Heart left ventricle (tissue), 16 donors: ENCODE measurements around the gene GID4. TPM values are rescaled to one million over a fixed set of nuclear protein-coding genes. Genes with fewer than 3 reads are reported as not detected.

Experiments
- ATAC-seq, 4 donors: fragments of 200-7000 bp; cut with Tn5 transposase; one replicate each; pipeline ENCODE4 v1.9.1; 2020 to 2022; ENCODE audit warnings: moderate library complexity in 4 of 4, mild to moderate bottlenecking in 3 of 4, moderate number of reproducible peaks in 1 of 4
- DNase-seq, 5 donors: peaks; one replicate each; pipeline ENCODE4 v3.0.0-alpha.2; 2020
- H3K27ac ChIP-seq, 12 donors: fragments of 200-600 bp; sonication (generic) in 4 of 12; one replicate each; pipeline versions ENCODE4 v1.5.0 to v1.8.0; 2016 to 2022; ENCODE audit warnings: mild to moderate bottlenecking in 2 of 12
- H3K27me3 ChIP-seq, 9 donors: fragments of 200-600 bp; sonication (generic) in 2 of 9; one replicate each; pipeline versions ENCODE4 v1.5.1 to v1.8.0; 2016 to 2022; ENCODE audit warnings: mild to moderate bottlenecking in 3 of 9
- H3K36me3 ChIP-seq, 9 donors: fragments of 200-600 bp; sonication (generic) in 2 of 9; one replicate each; pipeline versions ENCODE4 v1.5.0 to v1.8.0; 2018 to 2022; ENCODE audit warnings: mild to moderate bottlenecking in 2 of 9
- H3K4me1 ChIP-seq, 12 donors: fragments of 200-600 bp; sonication (generic) in 4 of 12; one replicate each; pipeline versions ENCODE4 v1.5.0 to v1.8.0; 2016 to 2022; ENCODE audit warnings: mild to moderate bottlenecking in 3 of 12
- H3K4me3 ChIP-seq, 12 donors: fragments of 200-600 bp; sonication (generic) in 4 of 12; one replicate each; pipeline versions ENCODE4 v1.5.0 to v1.8.0; 2017 to 2022; ENCODE audit warnings: mild to moderate bottlenecking in 9 of 12, moderate library complexity in 4 of 12
- H3K9me3 ChIP-seq, 12 donors: fragments of 200-600 bp; sonication (generic) in 4 of 12; one replicate each; pipeline versions ENCODE4 v1.5.0 to v1.8.0; 2016 to 2022; ENCODE audit warnings: mild to moderate bottlenecking in 1 of 12
- POLR2A ChIP-seq, 2 donors: fragments of 450-650 bp; IDR thresholded peaks; one replicate each; pipeline ENCODE4 v1.6.1; 2017; ENCODE audit warnings: antibody characterized with exemption in 2 of 2, mild to moderate bottlenecking in 2 of 2, moderate library complexity in 2 of 2
- WGBS, 4 donors: extraction: QIAGEN DNeasy Blood & Tissue Kit in 2 of 4; methylation state at CpG; one replicate each; pipeline versions ENCODE4 v1.1.5 to v1.1.7; 2013 to 2018; 5-methylcytosine and 5-hydroxymethylcytosine counted together
- intact Hi-C, 10 donors: fragments of 100-400 bp; cut with DNase I; formaldehyde crosslinking; loops; one replicate each; pipeline versions ENCODE4 v1.11.1 to v1.14.2; 2022
- polyA plus RNA-seq, 2 donors: library from polyadenylated mRNA; stranded (reverse); fragments of 200-250 nt; gene quantifications; one replicate each; pipeline ENCODE4 v1.2.3, GENCODE V29; 2013
- total RNA-seq, 9 donors: library from RNA; depleted of rRNA in 2 of 9; stranded (reverse); fragments of >200 nt in 2 of 9; fragmentation: NEBNext Ultra II Directional in 3 of 9; extraction: Animal tissue kit (Norgen Biotek cat#: 25700) in 3 of 9; gene quantifications; one replicate each; pipeline versions ENCODE4 v1.1.0 to v1.2.4, GENCODE V29; 2016 to 2023
- TF ChIP-seq, protein P1 (sequence below), 12 donors: fragments of 200-600 bp; sonication (generic) in 4 of 12; IDR thresholded peaks; one replicate each; pipeline versions ENCODE4 v1.5.0 to v1.8.0; 2018 to 2022; ENCODE audit warnings: antibody characterized with exemption in 12 of 12, mild to moderate bottlenecking in 5 of 12
- donor health status: ischemic (EF 13 %, LVEDD 7.1; RV severe dilation, severe dysfunction).
- donor health status: healthy with polysubstance abuse.
- donor health status: DM: no; HTN: yes; CAD: no.
- donor health status: DM: no; HTN: no; CAD: no.
- donor health status: ischemic (EF 25% LVEDD 6.9; RV normal size, moderate dysfunction).
- donor health status: ischemic (EF 25% LVEDD 5.7; RV mildly dilated, moderate dysfunction).
- donor health status: healthy.
- donor health status: DM: yes; HTN: yes; CAD: no.
- donor health status: ischemic (EF 35%, LVEDD 5.7; RV mildly dilated, moderate dysfunction).
- donor health status: nonischemic (EF 11% LVEDD 7.7; RV severe dilation, severe dysfunction).
- donor health status: DM: yes; HTN: yes; CAD: no.
- donor health status: PGD.
- donor health status: ischemic (EF 29% LVEDD 5.4; RV normal size, mild dysfunction).
- donor health status: nonischemic (EF 23%, LVEDD 6.1; RV moderate dilation, normal function).

GID4 gene
- total and polyA plus RNA-seq, 11 donors: 8.0 to 27.7 (median 18.2) TPM

DNA sequence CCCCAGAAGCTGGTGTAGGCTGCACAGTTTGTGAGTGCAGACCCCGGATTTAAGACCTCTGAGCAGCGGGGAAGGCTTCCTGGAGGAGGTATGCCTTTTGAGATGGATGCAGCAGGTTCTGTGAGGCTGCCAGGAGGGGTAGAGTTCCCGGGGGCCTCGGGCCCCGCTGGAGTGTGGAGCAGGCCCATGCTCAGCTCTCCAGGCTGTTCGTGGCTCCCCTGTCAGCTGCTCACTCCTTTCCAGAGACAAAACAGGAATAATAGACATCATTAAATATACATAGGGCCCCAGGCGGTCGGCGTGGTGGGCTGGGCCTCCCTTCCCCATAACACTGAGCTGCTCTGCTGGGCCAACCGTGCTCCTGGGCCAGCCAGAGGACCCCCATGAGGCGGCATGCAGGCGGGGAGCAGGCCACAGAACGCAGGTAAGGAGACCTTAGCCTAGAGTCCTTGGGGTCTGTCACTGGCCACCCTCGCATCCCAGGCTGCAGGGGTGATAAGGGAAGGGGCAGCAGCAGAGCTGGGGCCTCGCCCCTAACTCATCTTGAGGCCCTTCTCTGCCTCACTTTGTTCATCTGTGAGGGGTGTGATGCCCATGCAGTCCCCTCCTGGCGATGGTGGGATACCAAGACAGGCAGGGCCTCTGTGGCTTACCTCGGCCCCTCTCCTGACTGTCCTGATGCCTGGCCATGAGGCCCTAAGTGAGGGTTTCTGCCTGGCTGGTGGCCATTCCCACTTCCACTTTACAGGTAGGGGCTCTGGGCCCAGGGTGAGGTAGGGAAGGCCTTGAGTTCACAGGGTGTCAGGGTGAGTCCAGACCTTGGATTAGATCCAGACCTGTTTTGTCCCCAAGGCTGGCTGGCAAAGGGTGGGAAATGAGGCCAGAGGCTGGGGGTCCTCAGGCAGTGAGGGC lies 69.4 kb downstream of the GID4 start, which contains the start of gene MYO15A:
Gene MYO15A (plus strand): TSS at position 356 of the 912 bp plus-strand sequence. CDS start 10,045 bp downstream, outside the sequence.
- 81 to 84% (median 83%) methylated on average over 11 to 17 of the region's 17 CpGs for WGBS, 4 donors

DNA sequence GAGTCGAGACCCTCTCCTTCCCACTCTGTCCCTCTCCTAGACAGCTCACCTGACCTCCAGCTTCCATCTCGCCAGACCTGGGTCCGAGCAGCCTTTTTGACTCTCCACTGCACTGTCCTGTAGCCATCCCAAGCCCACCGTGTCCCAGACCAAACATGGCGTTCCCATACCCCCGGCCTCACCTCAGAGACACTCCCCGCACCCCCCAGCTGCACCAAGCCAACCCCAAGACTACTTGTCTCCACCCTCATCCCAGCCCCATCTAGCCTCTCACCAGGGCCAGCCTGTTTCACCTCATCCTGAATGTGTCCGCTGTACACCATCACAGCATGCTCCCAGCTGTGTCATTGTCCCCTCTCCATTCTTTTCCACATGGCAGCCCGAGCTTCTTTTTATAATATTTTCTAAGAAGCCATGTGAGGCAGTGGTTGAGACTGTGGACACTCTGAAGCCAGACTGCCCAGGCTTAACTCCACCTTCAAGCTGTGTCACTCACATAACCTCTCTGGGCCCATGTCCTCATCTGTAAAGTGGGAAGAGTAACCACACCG lies 70.8 kb downstream of the GID4 start:
- Histone ChIP-seq H3K9me3 (no peaks in the 10 kb centered on the region), H3K4me1 (no peaks in the 10 kb centered on the region), H3K27ac (no peak overlapping the region), H3K36me3 (peaks cover 0 to 23% (median 13%) of the 10 kb centered on the region in 9 donors), H3K27me3 (no peaks in the 10 kb centered on the region), H3K4me3 (no peak overlapping the region)
- TF ChIP-seq, protein P1, sequence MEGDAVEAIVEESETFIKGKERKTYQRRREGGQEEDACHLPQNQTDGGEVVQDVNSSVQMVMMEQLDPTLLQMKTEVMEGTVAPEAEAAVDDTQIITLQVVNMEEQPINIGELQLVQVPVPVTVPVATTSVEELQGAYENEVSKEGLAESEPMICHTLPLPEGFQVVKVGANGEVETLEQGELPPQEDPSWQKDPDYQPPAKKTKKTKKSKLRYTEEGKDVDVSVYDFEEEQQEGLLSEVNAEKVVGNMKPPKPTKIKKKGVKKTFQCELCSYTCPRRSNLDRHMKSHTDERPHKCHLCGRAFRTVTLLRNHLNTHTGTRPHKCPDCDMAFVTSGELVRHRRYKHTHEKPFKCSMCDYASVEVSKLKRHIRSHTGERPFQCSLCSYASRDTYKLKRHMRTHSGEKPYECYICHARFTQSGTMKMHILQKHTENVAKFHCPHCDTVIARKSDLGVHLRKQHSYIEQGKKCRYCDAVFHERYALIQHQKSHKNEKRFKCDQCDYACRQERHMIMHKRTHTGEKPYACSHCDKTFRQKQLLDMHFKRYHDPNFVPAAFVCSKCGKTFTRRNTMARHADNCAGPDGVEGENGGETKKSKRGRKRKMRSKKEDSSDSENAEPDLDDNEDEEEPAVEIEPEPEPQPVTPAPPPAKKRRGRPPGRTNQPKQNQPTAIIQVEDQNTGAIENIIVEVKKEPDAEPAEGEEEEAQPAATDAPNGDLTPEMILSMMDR (IDR thresholded peaks at IDR 0.05): no peak
- no peak for TF ChIP-seq POLR2A (IDR thresholded peaks at IDR 0.05)
- DNase-seq: peak in 1 of 5 donors; percentile 4
- ATAC-seq: no peak
- intact Hi-C loops: no loop called here
- 76 to 82% (median 79%) methylated on average over 10 of the region's 10 CpGs for WGBS, 4 donors

More for the DNA sequence above, 69.4 kb downstream of the GID4 start, which contains the start of gene MYO15A:
- no peak within 1 kb of the TSS for H3K4me3 ChIP-seq
- TF ChIP-seq POLR2A (IDR thresholded peaks at IDR 0.05): no peak
- TF ChIP-seq, protein P1 (IDR thresholded peaks at IDR 0.05): no peak
- H3K9me3 ChIP-seq: no peaks in the 10 kb centered on the region
- no peak within 1 kb of the TSS for H3K27ac ChIP-seq
- intact Hi-C loops: no loop called here
- peak in 1 of 4 donors; percentile 3 for ATAC-seq
- no peaks in the 10 kb centered on the region for H3K4me1 ChIP-seq
- DNase-seq: peak in 1 of 5 donors; percentile 3
- peaks cover 0 to 37% (median 17%) of the 10 kb centered on the region in 9 donors for H3K36me3 ChIP-seq
- H3K27me3 ChIP-seq: no peaks in the 10 kb centered on the region

DNA sequence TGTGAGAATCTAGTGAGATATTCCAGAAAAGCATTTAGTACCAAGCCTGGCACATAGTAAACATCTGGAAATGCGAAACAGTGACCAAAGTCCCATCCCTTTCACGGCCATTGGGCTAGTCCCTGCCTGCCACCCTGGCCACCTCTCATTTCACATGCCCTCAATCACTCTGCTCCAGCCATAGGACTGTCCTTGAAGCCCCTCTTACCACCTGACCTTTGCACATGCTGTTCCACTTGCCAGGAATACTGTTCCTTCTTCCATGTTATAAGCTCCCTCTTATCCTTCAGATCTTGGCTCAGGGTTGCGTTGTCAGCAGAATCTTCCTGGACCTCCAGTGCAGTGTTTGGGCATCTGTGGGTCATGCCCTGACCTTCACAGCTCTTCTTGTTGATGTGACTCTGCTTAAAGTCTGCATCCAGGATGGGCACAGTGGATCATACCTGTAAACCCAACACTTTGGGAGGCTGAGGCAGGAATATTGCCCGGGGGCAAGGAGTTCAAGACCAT lies 71.5 kb downstream of the GID4 start:
- 68 to 92% (median 88%) methylated on average over 3 to 4 of the region's 4 CpGs for WGBS, 4 donors
- Histone ChIP-seq H3K4me1 (no peaks in the 10 kb centered on the region), H3K4me3 (no peak overlapping the region), H3K27me3 (no peaks in the 10 kb centered on the region), H3K9me3 (no peaks in the 10 kb centered on the region), H3K27ac (no peak overlapping the region), H3K36me3 (peaks cover 0 to 18% (median 9%) of the 10 kb centered on the region in 9 donors)
- intact Hi-C loops: no loop called here
- DNase-seq: no peak
- TF ChIP-seq, protein P1 (IDR thresholded peaks at IDR 0.05): no peak
- TF ChIP-seq POLR2A (IDR thresholded peaks at IDR 0.05): no peak
- no peak for ATAC-seq
